Stimulated activated CD4-positive, alpha-beta T cell treated with anti-CD3 and anti-CD28 coated beads, Interleukin-4, amount 100 ng/mL, for 24 hours (primary cell): ENCODE results near the gene ERMP1.
A peak's percentile ranks its signal among the peaks of the same experiment; 100 is the strongest.

Experiments
- DNase-seq: peaks from one replicate; pipeline ENCODE4 v3.0.0-alpha.2; 2020

ERMP1 gene

DNA sequence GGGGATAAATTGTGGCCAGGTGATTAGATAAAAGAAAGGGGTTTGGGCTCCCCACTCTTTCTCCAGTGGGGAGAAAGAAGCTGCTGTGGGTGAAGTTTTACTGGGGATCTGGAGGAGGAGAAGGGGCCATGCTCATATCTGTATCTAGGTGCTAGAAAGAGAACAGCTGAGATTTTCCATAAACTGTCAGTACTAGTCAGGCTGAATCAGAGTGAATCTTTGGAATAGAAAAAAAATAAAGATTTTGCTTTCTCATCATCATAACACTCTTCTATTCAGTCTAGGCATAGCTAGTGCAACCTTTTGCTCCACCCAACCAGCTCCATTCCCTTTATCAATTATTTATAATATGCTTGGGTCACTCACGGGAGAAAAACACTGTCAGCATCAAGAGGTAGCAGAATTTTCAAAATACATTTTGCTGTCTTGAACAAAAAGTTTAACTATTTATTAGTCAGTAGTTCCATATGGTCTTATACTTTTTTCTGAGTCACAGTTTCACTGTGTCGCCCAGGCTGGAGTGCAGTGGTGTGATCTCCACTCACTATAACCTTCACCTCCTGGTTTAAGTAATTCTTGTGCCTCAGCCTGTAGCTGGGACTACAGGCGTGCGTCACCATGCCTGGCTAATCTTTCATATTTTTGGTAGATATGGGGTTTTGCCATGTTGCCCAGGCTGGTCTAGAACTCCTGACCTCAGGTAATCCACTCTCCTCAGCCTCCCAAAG, 21.3 kb upstream of the ERMP1 start:
- DNase-seq = no peak

DNA sequence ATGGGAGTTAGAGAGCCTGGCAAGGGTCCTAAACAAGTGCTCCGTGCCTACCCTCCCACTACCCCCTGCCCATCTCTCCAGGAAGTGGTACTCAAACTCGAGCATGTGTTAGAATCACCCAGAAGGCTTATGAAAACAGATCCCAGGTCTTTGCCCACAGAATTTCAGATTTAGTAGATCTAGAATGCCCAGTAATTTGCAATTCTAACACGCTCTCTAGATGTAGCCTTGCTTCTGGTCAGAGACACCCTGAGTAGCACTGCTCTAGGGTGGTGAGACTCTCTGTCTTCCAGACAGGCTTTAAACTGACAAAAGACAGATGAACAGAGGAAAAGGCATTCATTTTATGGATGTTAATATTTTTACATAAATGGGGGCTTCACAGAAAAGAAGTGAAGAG, 20.7 kb upstream of the ERMP1 start:
- DNase-seq = no peak

DNA sequence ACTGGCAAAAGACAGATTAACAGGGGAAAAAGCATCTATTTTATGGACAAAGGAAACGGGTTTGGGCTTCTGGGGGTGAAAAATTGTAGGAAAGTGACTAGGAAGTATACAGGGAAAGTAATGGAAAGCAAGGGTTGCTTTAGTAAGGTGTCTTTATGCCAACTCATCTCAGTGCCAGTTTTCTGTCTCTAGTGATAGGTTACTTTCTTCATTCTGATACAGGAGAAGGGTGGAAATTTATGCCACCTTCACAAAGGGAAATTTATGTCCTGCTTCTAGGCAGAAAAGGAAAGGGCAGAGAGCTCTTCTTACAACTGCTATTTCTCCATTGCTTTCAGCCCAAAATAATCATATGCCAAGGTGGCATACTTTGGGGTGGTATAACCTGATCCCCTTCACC, 20.1 kb upstream of the ERMP1 start:
- no peak for DNase-seq

DNA sequence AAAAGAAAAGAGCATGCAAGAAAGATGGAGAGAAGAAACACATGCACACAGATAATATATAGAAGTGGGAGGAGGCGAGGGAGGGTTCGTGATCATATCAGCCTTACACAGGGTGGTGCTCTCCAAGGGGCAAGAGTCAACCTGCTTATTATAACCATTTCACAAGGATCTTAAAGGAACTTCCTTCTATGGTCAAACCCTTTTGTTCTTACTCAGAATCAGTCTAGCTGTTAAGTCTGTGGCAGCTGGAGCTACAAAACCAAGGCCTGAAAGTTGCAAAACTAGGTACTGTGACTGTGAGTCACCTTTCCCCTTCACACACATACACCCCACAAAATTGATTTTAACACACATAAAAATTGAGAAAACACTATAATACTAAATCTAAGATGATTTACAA, 18.5 kb upstream of the ERMP1 start:
- peak; percentile 60 for DNase-seq

DNA sequence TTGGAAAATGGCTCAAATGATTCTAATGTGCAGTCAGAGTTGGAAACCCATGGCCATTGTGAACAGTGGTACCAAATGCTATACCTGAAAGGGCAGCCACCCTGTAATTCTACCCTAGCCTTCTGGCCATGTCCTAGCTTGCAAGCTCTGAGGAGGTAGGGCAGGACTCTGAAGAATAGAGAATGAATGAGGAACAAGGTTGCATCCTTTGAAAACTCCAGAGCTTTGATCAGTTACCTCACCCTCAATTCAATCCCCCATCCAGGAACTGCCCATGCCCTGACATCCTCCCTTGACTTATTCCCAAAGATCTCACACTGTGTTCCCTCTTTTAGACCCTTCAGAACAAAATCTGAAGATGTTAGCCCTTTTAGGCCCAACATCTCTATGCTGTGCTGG, 17.8 kb upstream of the ERMP1 start:
- DNase-seq = no peak

DNA sequence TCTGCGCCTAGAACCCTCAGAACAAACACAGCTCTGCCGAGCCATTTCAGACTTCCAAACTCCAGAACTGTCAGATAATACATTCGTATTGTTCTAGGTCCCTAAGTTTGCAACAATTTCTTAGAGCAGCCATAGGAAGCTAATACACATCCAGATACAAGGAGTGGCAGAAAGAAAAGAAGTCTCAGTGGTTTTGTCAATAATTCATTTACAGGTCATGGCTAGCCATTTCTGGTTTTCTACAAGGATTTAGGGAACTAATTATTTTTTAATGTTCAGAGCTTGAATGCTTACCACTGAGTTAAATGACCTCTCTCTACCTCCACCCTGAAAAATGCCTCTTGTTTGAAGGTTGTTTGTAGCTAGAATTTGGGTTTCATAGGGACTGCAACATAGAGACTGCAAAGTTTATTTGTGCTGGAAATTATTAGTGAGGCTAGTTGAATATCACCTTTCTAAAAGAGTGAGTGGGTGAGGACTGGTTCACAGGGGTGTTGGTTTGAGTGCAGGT, 15.5 kb upstream of the ERMP1 start:
- DNase-seq = no peak

DNA sequence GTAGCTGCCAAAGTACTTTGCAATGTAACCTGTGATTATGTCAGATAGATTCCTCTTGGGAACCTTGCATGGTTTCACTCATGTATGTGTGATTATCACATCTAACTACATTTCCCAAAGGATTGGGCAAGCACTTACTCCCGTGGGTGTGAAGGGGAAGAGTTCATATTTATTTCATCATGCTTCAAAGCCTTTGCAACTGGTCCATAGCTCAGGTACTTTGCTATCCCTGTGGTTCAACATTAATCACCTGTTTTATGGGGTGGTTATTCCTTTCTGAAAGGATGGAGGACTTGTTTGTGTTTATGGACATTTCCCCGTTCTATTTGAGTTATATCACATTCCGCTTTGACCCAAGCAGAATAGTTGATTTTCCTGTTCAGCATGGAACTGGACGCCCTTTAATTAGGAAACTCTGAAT, 13.6 kb upstream of the ERMP1 start:
- DNase-seq = no peak

DNA sequence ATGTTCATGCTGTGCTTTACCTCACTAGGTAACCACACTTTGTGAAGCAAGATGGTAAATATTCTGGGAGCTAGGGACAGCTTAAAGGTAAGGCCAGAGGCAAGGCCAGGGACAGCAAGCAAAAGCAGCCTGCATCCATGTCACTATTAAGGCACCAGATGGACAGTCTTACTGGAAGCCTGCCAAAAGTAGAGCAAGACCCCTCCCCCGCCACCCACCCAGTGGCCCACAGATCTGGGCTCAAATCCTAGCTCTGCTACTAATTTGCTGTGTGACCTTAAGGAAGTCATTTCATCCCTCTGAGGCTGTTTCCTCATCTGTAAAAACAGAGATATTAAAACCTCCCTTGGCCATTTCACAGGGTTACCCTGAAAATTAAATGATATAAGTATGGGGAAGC, 13.2 kb upstream of the ERMP1 start:
- DNase-seq = no peak

DNA sequence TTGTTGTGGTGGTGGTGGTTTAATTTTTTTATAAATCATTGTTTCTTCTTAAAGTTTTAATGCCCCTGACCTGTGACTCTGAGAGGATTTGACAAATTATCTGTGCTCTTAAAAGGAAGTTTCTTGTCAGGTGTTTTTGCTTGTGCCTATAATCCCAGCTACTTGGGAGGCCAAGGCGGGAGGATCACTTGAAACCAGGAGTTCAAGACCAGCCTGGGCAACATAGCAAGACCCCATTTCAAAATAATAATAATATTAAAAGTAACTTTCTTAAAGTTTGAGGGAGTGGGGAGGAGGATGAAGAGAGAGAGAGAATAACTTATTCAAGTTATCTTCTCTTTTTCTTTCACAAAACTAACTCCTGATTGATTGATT, 12.2 kb upstream of the ERMP1 start:
- DNase-seq = no peak

DNA sequence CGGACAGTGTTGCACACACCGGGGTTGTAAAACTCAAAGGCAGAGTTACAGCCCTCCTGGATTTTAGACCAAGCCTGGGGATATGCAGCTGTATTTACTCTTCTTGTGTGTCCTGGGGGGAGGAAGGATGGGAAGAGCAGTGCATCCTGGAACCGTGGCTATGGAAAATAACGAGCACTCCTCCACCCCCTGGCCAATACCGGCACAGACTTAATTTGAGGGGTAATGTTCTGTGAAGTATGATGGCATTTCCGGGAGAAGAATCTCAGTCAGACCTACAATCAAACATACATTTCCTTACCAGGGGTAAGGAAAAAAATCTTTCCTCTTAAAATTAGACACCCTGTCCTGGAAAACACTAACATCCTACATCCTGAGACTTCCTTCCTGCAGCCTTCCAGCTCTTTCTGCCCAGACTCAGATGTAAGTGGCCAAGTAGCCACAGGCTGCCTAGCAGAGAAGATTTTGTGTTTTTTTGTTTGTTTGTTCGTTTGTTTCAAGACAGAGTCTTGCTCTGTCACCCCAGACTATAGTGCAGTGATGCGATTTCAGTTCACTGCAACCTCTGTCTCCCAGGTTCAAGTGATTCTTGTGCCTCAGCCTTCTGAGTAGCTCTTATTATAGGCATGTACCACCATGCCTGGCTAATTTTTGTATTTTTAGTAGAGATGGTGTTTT, 11.0 kb upstream of the ERMP1 start:
- no peak for DNase-seq

DNA sequence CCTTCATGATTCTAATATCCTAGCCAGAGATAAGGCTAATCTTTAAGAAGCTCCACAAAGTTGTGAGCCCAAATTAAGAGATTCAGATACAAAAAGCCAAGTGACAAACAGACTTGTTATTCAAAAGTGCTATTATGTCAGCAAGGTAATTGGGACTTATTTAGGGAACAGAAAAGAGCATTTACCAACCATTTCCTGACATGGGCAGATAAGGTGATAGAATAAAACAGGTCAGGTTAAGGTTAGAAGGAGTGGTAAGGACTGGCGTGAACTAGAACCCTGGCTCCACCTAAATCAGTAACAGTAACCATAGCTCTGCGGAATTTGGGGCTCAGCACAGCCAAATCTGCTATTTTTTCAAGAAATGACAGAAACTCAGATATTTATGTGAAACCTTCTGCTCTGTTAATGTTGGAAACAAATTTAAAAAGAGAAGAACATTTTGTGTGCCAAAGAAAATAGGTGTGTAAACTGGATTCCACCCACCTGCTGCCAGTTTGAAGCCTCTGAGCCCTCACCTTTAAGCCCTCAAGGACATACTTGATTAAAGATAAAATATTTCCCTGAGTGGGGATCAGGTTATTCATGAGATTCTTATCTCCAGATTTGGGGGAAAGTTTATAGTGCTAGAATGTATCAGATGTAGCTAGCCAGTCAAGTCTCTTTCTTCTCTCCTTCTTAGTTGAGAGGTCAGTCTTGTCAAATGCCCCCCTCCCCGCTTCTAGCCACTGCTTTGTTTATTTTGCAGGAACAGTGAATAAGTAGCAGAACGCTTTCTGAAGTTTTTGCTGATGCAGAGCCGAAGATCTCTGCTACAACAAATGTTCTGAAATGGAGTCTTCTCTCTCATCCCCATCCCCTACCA, 10.2 kb upstream of the ERMP1 start:
- no peak for DNase-seq

DNA sequence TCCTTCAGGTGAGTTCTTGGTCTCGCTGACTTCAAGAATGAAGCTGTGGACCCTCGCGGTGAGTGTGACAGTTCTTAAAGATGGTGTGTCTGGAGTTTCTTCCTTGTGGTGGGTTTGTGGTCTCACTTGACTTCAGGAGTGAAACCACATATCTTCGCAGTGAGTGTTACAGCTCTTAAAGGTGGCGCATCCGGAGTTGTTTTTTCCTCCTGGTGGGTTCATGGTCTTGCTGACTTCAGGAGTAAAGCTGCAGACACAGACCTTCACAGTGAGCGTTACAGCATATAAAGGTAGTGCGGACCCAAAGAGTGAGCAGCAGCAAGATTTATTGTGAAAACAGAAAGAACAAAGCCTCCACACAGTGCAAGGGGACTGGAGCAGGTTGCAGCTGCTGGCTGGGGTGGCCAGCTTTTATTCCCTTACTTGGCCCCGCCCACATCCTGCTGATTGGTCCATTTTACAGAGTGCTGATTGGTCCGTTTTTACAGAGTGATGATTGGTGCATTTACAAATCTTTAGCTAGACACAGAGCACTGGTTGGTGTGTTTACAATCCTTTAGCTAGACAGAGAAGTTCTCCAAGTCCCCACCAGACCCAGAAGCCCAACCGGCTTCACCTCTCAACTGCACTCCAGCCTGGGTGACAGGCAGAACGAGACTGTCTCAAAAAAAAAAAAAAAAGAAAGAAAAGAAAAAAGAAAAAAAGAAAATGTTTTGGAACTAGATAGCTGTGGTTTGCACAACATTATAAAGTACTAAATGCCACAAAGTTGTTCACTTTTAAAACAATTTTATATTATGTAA, 9.1 kb upstream of the ERMP1 start:
- peak; percentile 49 for DNase-seq

DNA sequence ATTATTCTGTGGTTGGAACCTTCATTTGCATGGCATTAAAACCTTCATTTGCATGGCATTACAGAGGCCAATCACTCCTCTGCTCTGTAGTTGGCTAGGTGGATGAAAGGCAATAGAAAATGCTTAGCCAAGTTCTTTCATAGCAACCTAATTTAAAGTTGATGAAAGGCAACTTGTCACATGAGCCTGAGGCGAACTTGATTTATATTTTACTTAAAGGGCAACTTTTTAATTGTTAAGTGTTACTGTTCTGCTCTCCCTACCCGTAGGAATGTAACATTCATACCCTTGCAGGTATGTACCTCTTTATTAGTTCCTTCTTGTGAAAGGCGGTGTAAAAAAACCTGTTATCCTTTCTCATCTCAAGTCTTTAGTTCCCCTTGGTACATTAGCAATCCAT, 7.9 kb upstream of the ERMP1 start:
- DNase-seq = no peak

DNA sequence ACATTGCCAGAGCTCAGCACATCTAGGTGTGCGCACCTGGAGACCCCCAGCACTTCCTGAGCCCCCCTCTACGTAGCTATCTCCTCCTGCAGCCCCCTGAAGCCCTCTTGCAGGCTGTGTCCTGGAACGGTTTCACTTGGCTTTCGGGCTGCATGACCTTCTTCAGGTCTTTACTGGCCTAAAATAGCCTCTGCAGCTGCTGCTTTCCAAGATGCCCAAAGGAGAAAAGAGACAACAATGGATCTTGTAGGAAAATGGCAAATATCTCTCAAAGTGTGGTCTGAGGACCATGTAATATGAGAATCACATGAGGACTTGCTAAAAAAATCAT, 6.6 kb upstream of the ERMP1 start:
- no peak for DNase-seq

DNA sequence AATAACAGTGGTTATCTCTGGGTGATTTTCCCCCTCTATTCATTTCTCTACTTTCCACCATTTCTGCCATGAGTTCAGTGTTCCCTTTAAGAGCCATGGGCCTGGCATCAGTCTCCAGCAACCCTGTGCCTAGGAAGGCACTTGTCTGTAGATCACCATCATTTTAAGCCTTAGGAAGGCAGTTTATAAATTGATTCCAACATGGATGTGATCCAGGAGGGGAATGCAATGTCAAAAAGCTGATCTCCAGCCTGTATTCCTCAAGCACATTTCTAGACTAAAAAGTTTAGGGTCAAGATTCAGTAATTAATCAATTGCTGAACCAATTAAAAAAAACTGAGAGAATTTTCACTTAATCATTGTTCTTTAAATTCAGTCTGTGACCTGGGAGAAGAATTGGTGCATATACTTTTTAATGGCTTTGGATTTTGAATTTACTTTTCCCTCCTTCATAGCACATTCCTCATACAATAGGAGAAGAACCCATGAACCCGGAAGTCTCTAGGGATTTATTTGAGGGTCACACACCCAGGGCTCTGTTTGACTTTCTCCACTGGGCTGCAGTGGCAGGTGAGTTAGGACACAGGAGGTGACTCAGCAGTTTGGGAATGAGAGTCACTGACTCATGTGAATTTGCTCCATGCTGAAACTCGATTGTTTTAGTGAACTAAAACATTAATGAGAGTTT, 6.1 kb upstream of the ERMP1 start:
- no peak for DNase-seq

DNA sequence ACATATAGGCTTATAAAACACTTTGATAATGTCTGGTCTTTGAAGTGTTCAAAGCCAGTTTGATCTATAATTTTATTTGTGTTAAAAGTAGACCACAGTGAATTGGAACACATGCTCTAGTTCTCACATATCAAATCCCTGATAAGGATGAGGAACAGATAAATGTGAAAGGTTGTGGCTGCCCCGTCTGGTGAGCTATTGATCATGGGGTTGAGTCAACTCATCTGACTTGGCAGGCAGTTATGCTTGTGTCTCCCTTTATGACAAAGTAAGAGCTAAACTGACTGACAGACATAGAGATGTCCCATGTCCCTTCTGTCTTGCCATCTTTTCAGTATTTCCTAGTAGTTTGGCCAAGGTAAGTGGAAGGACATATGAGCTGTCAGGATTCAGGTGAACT, 2.9 kb upstream of the ERMP1 start:
- no peak for DNase-seq

DNA sequence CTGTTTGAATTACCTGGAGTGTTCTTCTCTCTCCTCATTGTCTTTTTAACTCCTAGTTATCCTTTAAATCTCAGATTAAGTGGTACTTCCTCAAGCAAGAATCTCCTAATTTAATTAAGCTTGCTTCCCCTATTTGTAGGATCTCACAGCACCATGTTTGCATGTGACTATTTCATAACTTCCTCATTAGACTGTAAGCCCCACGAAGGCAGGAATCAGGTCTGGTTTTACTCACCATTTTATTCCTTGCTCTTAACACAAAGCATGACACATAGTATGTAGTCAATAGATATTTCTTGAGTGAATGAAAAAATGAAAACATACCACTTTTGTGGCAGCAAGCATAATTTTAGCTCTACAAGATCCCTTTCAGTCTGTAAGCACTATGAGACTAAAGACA, 1.3 kb upstream of the ERMP1 start:
- DNase-seq = no peak

DNA sequence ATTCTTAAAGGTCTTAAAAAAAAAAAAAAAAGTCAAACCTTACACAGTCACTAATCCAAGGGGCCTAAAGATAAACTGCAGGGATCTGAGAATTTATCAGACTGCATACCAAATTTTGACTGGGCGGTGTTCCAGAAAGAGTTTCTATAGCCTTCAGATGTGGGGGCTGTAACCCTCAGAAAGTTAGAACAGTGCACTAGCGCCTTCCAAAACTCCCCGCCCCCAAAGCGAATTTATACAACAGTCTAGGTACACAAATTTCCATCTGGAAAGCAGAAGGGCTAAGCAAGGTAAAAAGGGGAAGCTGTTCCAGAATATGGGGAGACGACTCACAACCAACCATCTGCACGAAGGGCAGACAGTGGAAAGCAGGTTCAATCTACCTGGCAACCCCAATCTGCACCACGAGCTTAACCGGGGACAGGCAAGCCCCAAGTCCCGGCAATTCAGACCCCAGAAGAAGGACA, 813 bp downstream of the ERMP1 start:
- no peak for DNase-seq

DNA sequence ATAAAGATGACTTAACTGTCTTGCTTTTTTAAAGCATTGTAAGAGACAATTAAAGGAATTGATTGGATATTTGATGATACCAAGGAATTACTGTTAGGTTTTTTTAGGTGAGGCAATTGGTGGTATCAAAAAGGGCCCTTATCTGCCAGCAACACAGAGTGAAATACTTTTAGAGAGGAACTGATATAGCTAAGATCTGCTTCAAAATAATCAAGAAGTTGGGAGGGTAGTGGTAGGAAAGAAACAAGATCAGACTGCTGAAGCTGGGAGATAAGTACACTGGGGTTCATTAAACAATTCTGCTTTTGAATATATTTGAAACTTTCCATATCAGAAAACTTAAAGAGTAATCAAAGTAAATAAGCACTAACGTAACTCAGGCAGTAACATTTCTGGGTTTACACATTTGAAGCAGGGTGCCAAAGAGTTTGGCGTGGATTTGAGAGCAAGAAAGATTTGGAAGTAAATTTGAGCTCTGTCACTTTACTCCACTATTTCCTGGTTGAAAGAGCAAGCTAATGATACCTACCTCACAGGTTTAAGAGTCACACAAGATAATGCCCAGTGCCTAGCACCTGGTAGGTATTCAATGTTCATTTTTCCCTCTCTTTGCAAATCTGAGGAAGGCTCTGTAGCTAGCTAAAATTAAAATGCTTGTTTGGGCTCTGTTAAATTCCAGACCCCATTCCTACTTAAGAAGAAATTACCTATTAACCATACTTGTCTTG, 6.9 kb downstream of the ERMP1 start:
- no peak for DNase-seq

DNA sequence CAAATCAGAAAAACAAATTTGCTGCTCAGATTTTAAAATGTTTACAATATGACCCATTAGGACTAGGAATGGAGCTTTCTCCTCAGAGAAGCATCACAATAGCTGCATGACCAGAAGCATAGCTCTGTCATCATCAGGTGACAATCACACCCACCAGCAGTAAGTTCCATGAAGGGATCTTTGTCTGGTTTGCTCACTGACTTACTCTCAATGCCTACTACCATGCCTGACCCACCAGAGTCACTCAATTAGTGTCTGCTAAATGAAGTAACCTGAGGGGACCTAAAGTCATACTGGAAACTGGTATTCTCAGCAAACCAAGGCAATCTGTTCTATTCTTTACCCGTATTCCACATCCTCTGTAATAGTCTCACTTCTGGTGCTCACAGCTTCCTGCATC, 7.7 kb downstream of the ERMP1 start:
- no peak for DNase-seq

DNA sequence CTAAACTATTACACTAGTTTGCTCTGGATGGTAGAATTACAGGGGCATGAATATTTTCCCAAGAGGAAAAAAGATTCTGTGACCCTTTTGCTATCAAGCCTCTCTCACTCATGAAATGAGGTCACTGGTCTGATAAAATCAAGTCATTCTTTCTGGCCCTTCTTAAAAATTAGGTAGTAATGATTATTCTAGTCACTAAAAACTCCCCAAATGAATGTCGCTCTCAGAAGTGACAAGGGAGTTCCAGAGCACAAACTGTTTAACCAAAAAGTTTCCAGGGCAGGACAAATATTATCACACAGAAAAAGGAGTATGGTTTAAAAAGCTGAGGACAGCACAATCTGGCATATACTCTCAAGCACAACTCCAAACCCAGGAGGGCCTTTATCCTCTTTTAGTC, 12.5 kb downstream of the ERMP1 start:
- no peak for DNase-seq

DNA sequence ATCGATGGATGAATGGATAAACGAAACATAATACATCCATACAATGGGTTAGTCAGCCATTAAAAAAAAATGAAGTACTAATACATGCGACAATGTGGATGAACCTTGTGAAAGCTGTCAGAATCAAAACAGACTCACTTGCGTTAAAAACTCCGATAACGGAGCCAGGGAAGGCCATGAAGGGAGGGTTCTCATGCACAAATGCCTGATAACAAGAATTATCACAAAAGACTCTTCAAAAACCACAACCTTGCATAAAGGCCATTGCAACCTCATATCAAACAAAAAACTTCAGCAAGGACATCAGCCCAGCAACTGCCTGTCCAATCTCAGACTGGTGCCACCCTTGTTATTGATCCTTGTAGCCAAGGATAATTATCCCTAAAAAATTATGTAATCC, 13.7 kb downstream of the ERMP1 start:
- DNase-seq = no peak
